Right forelimb (tissue), 1 donor: ENCODE data around the gene AGBL1.
"Not testable (repeated sequence)": the region's sequence is repeated elsewhere in the genome, so short reads cannot be mapped to it uniquely, and the experiment has no call there.

ENCODE experiments used
- DNase-seq: peaks from one replicate; pipeline ENCODE4 v3.0.0-alpha.2; 2018

AGBL1 gene

GRCh38 chr15:86425746-86426145 lies 346.1 kb downstream of the AGBL1 start:
- no peak for DNase-seq

GRCh38 chr15:86432861-86433260 lies 353.2 kb downstream of the AGBL1 start:
- no peak for DNase-seq

- no peak for DNase-seq
Measured at GRCh38 chr15:86433983-86434382, 354.3 kb downstream of the AGBL1 start.

- no peak for DNase-seq
Measured at GRCh38 chr15:86439614-86440013, 359.9 kb downstream of the AGBL1 start.

- no peak for DNase-seq
Measured at GRCh38 chr15:86444527-86444926, 364.9 kb downstream of the AGBL1 start.

- DNase-seq, result no peak
Measured at GRCh38 chr15:86445579-86446252, 366.0 kb downstream of the AGBL1 start.

- no peak for DNase-seq
Measured at GRCh38 chr15:86446253-86446640, 366.6 kb downstream of the AGBL1 start.

- DNase-seq, result not testable (repeated sequence)
Measured at GRCh38 chr15:86465470-86466039, 385.9 kb downstream of the AGBL1 start.

GRCh38 chr15:86481720-86482119 lies 402.0 kb downstream of the AGBL1 start:
- DNase-seq, result no peak

- no peak for DNase-seq
Measured at GRCh38 chr15:86483936-86484335, 404.3 kb downstream of the AGBL1 start.

- no peak for DNase-seq
Measured at GRCh38 chr15:86488046-86488445, 408.4 kb downstream of the AGBL1 start.

GRCh38 chr15:86489981-86490380 lies 410.3 kb downstream of the AGBL1 start:
- DNase-seq, result no peak

- no peak for DNase-seq
Measured at GRCh38 chr15:86491118-86491517, 411.4 kb downstream of the AGBL1 start.

- no peak for DNase-seq
Measured at GRCh38 chr15:86493884-86494283, 414.2 kb downstream of the AGBL1 start.

- DNase-seq, result no peak
Measured at GRCh38 chr15:86494475-86494874, 414.8 kb downstream of the AGBL1 start.

GRCh38 chr15:86502301-86502700 lies 422.6 kb downstream of the AGBL1 start:
- DNase-seq, result no peak

- no peak for DNase-seq
Measured at GRCh38 chr15:86505951-86506350, 426.3 kb downstream of the AGBL1 start.

- DNase-seq, result no peak
Measured at GRCh38 chr15:86506401-86506800, 426.7 kb downstream of the AGBL1 start.

GRCh38 chr15:86515625-86516024 lies 436.0 kb downstream of the AGBL1 start:
- DNase-seq, result no peak

GRCh38 chr15:86522721-86523120 lies 443.1 kb downstream of the AGBL1 start:
- no peak for DNase-seq

GRCh38 chr15:86526938-86527690 lies 447.4 kb downstream of the AGBL1 start:
- DNase-seq, result no peak

GRCh38 chr15:86528094-86528493 lies 448.4 kb downstream of the AGBL1 start:
- not testable (repeated sequence) for DNase-seq

- no peak for DNase-seq
Measured at GRCh38 chr15:86538141-86538540, 458.5 kb downstream of the AGBL1 start.

GRCh38 chr15:86540840-86541467 lies 461.3 kb downstream of the AGBL1 start:
- no peak for DNase-seq
